ENCODE measurements around the gene FBXL2. TPM values are rescaled to one million over a fixed set of nuclear protein-coding genes. Genes with fewer than 3 reads are reported as not detected.
"Not testable (repeated sequence)": the region's sequence is repeated elsewhere in the genome, so short reads cannot be mapped to it uniquely, and the experiment has no call there.

Gene FBXL2
- total and polyA plus RNA-seq, 12 donors = 5.9 to 25.5 (median 9.1) TPM

GRCh38 chr3:33318710-33319380 is 41.6 kb downstream of the FBXL2 start:
- DNase-seq = no peak
- H3K9me3 ChIP-seq (replicated peaks in 1 of 3) = no peaks in the 10 kb centered on the region
- no peak overlapping the region for H3K27ac ChIP-seq
- H3K4me3 ChIP-seq = no peak overlapping the region
- H3K27me3 ChIP-seq = no peaks in the 10 kb centered on the region
- no peaks in the 10 kb centered on the region for H3K36me3 ChIP-seq (replicated peaks in 1 of 2)
- intact Hi-C loops (cut with DNase I) = no loop called here
- H3K4me1 ChIP-seq (replicated peaks in 1 of 2) = peaks cover 0 to 3% of the 10 kb centered on the region in 2 donors
- 84 to 90% (median 86%) methylated on average over 5 of the region's 5 CpGs for WGBS, 4 donors
- no peak for TF ChIP-seq POLR2A (IDR thresholded peaks at IDR 0.05)
- TF ChIP-seq, protein P1, sequence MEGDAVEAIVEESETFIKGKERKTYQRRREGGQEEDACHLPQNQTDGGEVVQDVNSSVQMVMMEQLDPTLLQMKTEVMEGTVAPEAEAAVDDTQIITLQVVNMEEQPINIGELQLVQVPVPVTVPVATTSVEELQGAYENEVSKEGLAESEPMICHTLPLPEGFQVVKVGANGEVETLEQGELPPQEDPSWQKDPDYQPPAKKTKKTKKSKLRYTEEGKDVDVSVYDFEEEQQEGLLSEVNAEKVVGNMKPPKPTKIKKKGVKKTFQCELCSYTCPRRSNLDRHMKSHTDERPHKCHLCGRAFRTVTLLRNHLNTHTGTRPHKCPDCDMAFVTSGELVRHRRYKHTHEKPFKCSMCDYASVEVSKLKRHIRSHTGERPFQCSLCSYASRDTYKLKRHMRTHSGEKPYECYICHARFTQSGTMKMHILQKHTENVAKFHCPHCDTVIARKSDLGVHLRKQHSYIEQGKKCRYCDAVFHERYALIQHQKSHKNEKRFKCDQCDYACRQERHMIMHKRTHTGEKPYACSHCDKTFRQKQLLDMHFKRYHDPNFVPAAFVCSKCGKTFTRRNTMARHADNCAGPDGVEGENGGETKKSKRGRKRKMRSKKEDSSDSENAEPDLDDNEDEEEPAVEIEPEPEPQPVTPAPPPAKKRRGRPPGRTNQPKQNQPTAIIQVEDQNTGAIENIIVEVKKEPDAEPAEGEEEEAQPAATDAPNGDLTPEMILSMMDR (IDR thresholded peaks at IDR 0.05) = no peak

GRCh38 chr3:33322412-33322811 is 45.2 kb downstream of the FBXL2 start:
- intact Hi-C loops (cut with DNase I) = no loop called here
- 95 to 98% (median 96%) methylated on average over 1 of the region's 1 CpG for WGBS, 4 donors

GRCh38 chr3:33331414-33331813 is 54.2 kb downstream of the FBXL2 start:
- H3K4me3 ChIP-seq = no peak overlapping the region
- intact Hi-C loops (cut with DNase I) = no loop called here
- 83 to 98% (median 89%) methylated on average over 2 of the region's 2 CpGs for WGBS, 4 donors
- DNase-seq = no peak
- H3K9me3 ChIP-seq (replicated peaks in 1 of 3) = peaks cover 0 to 7% (median 0%) of the 10 kb centered on the region in 3 donors
- H3K4me1 ChIP-seq (replicated peaks in 1 of 2) = no peaks in the 10 kb centered on the region
- no peak overlapping the region for H3K27ac ChIP-seq
- TF ChIP-seq, protein P1 (IDR thresholded peaks at IDR 0.05) = no peak
- TF ChIP-seq POLR2A (IDR thresholded peaks at IDR 0.05) = no peak
- H3K36me3 ChIP-seq (replicated peaks in 1 of 2) = no peaks in the 10 kb centered on the region
- no peaks in the 10 kb centered on the region for H3K27me3 ChIP-seq

More at GRCh38 chr3:33322412-33322811, 45.2 kb downstream of the FBXL2 start:
- no peak for DNase-seq
- no peak overlapping the region for H3K27ac ChIP-seq
- no peaks in the 10 kb centered on the region for H3K27me3 ChIP-seq
- H3K4me3 ChIP-seq = no peak overlapping the region
- H3K36me3 ChIP-seq (replicated peaks in 1 of 2) = no peaks in the 10 kb centered on the region
- TF ChIP-seq POLR2A (IDR thresholded peaks at IDR 0.05) = no peak
- TF ChIP-seq, protein P1 (IDR thresholded peaks at IDR 0.05) = no peak
- no peaks in the 10 kb centered on the region for H3K9me3 ChIP-seq (replicated peaks in 1 of 3)
- peaks cover 0 to 3% of the 10 kb centered on the region in 2 donors for H3K4me1 ChIP-seq (replicated peaks in 1 of 2)

DNA sequence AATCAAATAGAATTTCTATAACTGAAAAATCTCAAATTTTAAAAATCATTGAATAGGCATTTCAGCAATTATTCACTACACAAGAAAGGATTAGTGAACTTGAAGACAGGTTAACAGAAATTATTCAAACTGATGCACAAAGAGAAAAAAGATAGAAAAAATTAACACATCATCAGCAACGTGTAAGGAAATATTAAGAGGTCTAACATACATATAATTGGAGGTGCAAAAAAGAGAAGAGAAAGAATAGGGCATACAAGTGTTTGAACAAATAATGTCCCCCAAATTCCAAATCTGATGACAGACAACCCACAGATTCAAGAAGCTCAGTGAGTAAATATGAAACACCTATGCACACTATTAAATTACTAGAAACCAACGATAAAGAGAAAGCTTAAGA is 57.1 kb downstream of the FBXL2 start:
- no peaks in the 10 kb centered on the region for H3K36me3 ChIP-seq (replicated peaks in 1 of 2)
- H3K27me3 ChIP-seq = no peaks in the 10 kb centered on the region
- H3K27ac ChIP-seq = no peak overlapping the region
- H3K4me1 ChIP-seq (replicated peaks in 1 of 2) = no peaks in the 10 kb centered on the region
- WGBS, 4 donors = 89 to 100% (median 95%) methylated on average over 2 of the region's 2 CpGs
- intact Hi-C loops (cut with DNase I) = no loop called here
- DNase-seq = no peak
- H3K4me3 ChIP-seq = no peak overlapping the region
- TF ChIP-seq POLR2A (IDR thresholded peaks at IDR 0.05) = no peak
- TF ChIP-seq, protein P1 (IDR thresholded peaks at IDR 0.05) = no peak
- H3K9me3 ChIP-seq (replicated peaks in 1 of 3) = peaks cover 0 to 7% (median 0%) of the 10 kb centered on the region in 3 donors

GRCh38 chr3:33338936-33339465 is 61.8 kb downstream of the FBXL2 start:
- H3K4me1 ChIP-seq (replicated peaks in 1 of 2); H3K9me3 ChIP-seq (replicated peaks in 1 of 3); intact Hi-C loops (cut with DNase I); H3K36me3 ChIP-seq (replicated peaks in 1 of 2); DNase-seq; H3K27me3 ChIP-seq; H3K4me3 ChIP-seq; H3K27ac ChIP-seq: not testable (repeated sequence)
